Right ventricle myocardium inferior (tissue), 1 donor: ENCODE results near the gene AOX1. TPM values are rescaled to one million over a fixed set of nuclear protein-coding genes. Genes with fewer than 3 reads are reported as not detected.
"Not testable (repeated sequence)": the region's sequence is repeated elsewhere in the genome, so short reads cannot be mapped to it uniquely, and the experiment has no call there.

Experiments
- ATAC-seq: fragments of 200-7000 bp; cut with Tn5 transposase; one replicate; pipeline ENCODE4 v1.9.1; 2020; ENCODE audit warnings: mild to moderate bottlenecking, moderate library complexity
- DNase-seq: peaks from one replicate; pipeline ENCODE4 v3.0.0; 2021; ENCODE audit errors: missing footprints
- intact Hi-C: fragments of 100-400 bp; cut with DNase I; formaldehyde crosslinking; loops from one replicate; pipeline ENCODE4 v1.11.0; 2022
- total RNA-seq: library from RNA; stranded (reverse); fragmentation: NEBNext Ultra II Directional; extraction: Animal tissue kit (Norgen Biotek cat#: 25700); gene quantifications from one replicate; pipeline ENCODE4 v1.2.1, GENCODE V29; 2021
- donor health status: DM: no; HTN: yes; CAD: no; lungs with severe emphysema.

AOX1 gene
- total RNA-seq, 1 donor from 2014 or later = 7.5 TPM

DNA sequence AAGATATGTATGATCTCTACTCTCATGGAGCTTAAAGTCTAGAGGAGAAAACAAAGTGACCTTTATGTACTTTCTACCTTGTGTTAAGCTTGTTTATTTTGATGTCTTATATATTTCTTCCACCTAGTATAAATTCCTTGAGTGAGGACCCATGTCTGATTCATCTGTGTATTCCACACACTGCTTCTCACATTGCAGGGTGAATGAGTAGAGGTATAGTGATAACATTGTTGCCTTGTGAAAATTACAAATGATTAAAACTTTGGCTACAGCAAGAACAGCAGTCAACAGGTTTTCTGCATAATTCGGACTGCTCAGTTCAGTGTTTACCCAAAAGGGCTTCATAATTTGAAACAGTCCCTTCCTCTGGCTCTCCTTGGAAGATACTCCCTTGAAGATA is 36.3 kb downstream of the AOX1 start:
- intact Hi-C loops = no loop called here
- ATAC-seq (no peak), DNase-seq (no peak)

DNA sequence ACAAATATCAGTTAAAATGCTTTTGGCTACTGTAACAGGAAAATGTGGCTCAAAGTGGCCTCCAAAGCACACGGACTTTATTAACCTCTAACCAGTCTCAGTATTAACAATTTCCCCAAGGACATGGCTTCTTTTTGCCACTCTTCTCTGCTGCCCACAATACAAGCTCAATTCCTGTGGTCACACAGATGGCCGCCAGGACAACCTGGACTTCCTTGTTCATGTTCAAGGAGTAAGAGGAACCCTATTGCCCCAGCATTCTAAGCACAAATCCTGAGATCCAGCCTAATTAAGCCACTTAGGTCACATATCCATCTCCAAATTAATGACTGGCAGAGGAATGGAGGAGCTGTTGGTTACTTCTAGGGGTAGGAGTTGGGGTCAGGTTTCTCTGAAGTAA is 38.2 kb downstream of the AOX1 start:
- intact Hi-C loops = no loop called here
- DNase-seq (no peak), ATAC-seq (no peak)

DNA sequence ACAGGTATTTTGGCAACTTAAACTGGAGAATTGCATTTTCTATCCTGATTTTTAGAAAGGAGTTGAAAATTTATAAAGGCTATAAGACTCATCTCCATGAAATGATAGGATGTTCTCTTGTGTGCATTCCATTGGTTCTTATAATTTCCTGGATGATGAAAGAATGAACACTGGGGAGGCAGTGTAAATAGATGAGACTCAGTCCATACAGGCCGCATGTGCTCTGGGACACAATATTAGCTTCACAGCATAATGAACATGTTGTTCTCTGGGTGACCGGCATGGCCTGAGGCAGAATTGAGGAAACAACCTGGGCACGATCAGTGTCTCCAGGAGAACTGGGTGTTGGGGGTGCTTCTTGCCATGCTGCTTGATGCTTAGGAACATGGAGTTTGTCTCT is 38.8 kb downstream of the AOX1 start:
- DNase-seq = no peak
- intact Hi-C loops = no loop called here
- ATAC-seq = no peak

DNA sequence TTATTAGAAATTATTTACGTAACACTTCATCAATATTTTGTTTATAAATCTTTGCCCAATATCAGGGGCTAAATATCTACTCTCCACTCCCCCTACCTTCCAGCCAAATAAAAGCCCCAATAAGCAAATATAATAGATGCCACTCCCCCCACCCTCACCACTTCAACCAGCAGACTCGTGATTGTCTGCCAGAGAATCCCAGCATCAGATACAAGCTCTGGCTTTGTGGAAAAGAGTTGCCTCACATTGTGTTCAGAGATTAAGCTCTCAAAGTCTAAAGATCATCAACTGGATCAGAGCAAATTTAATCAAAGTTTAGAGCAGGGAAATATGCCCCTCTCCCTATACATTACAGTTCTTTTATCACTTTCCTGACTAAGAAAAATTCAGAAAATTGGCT is 39.5 kb downstream of the AOX1 start:
- intact Hi-C loops = no loop called here
- DNase-seq (no peak), ATAC-seq (no peak)

DNA sequence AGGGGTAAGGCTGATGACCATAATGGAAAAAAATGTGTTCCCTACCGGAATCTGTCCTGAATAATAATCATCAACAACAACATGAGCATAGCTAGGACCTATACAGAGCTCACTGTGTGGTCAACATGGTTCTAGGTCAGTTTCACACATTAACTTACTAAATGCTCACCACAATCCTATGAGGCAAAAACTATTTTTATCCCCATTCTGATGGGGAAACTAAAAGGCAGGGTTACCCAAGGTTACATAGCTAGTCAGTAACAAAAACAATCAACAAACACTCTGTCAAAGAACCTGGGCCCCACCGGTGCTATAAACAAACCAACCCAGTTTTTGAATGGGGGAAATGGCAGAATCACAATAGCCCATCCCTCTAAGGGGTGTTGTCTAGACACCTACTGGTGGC is 40.1 kb downstream of the AOX1 start:
- DNase-seq (no peak), ATAC-seq (no peak)
- intact Hi-C loops = no loop called here

DNA sequence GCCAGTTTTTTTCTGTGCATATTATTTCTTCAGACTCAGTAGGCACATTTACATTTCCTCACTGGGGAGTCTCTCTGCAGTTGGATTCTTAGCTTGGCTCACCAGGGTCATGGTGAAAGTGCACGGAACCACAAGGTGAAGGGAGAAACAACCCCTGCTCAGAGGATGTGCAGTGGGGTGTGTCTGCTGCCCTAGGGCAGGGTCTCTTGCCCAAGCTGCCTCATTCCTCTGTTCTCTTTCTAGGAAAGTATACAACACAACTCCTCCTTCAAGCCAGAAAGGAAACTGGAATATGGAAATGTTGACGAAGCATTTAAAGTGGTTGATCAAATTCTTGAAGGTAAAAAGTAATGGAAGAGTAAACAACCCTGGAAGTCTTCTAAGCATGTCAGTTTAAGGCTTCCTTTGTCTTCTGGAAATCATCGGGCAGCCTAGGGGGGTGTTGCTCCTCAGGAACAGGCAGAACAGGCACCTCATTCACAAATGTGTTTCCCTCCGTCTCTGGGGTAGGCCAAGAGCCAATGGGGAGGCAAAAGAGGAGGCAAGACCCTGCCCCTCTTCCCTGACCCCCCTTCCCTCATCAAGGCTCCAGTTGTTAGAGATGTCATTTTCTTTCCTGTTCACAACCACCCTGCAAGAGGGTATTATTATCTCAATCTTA is 41.4 kb downstream of the AOX1 start:
- intact Hi-C loops = no loop called here

DNA sequence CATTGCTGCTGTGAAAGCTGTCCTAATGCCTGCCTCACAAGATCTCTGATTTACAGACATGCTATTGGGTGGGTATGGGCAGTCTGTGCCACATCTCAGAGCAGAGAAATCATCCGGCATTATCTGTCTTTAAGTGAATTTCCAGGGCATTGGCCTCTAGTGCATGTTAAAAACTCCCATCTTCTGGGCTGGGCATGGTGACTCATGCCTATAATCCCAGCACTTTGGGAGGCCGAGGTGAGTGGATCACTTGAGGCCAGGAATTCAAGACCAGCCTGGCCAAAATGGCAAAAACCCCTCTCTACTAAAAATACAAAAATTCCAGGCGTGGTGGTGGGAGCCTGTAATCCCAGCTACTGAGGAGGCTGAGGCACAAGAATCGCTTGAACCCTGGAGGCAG is 42.6 kb downstream of the AOX1 start:
- intact Hi-C loops, ATAC-seq, DNase-seq: not testable (repeated sequence)

More for the DNA sequence above, 41.4 kb downstream of the AOX1 start:
- ATAC-seq = no peak
- no peak for DNase-seq

DNA sequence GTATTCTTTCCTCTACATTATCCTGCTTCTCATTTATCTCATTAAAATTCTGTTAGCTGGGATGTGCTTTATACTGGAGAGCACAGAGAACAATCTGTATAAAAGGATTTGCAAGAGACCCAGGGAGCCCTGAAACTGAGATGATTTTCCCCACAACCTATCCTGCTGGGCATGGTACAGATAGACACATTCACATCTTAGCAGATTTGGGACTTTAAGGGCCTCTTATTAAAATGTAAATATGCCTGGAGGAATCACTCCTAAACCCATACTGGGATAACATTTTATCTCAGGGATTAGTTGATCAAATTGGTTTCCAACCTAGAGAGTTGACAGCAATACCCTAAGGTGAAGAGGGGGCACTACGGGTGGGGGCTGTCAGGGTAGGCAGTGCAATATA is 45.5 kb downstream of the AOX1 start:
- no peak for DNase-seq
- no peak for ATAC-seq
- intact Hi-C loops = no loop called here

DNA sequence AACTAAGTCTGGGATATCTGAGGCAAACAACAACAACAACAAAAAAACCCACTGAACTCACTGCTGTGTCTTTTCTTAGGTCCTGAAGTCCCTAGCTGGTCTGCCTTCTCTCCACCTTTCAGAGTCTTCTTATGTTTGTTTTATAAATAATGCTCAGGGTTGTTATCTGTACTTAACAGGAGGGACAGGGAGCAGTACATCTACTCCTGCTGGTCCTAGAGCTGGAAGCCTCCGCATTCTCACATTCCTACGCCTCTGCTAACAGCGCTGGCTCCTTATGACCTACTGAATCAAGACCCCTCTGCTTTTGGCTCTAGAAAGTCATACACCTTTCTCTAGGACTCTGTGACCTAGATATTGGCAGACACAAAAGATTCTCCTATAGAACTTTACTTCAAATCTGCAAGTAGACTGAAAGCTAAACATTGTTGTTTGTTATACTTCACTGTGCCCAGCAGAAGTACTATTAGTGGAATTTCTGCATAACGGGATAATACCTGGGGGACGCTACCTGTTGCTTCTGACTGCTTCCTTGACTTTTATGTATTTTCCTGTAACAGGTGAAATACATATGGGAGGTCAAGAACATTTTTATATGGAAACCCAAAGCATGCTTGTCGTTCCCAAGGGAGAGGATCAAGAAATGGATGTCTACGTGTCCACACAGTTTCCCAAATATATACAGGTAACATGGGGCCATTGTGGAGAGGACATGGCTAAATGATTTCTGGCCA is 48.6 kb downstream of the AOX1 start:
- DNase-seq (no peak), ATAC-seq (no peak)
- intact Hi-C loops = no loop called here

DNA sequence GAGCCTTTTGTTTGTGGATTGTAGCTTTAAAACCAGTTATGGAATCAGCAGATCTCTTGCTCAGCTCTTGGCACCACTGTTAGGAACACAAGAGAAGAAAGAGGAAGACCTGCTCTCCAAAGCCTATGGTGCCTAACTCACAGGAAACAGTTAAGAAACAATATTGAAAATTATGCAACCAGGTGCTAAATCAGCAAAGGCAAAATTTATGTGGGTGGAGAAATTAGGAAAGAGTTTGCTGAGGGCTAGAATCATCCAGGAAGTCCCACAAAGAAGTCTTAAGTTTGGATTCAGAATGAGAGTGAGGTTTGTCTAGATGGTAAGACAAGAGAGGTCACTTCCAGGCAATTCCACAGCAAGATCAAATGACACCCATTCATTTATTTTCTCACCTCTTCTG is 49.4 kb downstream of the AOX1 start:
- DNase-seq (no peak), ATAC-seq (no peak)
- intact Hi-C loops = no loop called here

DNA sequence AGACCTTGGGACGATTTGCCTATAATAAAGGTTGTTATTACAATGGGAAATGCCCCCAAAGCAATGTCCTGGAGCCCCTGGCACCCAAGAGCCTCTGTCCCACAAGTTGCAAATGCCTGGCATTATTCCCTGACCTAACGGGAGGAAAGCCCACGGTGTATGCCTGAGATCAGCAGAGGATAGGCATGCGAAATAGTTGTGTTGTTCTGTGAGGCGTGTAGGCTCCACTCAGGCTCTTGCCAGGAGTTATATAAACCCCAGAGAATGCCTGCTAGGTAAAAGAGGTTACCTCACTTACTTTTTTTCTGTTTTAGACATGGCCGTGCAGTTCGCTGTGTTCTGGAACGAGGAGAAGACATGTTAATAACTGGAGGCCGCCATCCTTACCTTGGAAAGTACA is 52.1 kb downstream of the AOX1 start:
- intact Hi-C loops = no loop called here
- ATAC-seq = no peak
- no peak for DNase-seq

DNA sequence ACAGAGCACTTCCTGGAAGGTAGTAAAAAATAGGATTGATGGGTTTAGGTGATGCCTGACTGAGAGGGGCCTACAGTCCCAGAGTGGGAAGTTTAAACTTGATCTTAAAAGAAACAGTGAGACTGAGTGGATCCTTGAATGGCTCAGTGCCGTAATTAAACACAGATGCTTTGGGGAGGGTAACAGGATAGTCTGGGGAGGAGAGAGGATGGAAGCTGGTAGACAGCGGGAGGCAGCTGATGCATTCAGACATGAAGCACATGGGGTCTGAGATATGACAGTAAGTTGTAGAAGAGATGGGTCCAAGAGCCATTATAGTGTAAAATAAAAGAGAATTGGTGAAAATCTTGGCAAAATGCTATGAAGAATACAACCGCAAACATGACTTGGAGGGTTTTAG is 54.4 kb downstream of the AOX1 start:
- no peak for ATAC-seq
- intact Hi-C loops = no loop called here
- DNase-seq = no peak

DNA sequence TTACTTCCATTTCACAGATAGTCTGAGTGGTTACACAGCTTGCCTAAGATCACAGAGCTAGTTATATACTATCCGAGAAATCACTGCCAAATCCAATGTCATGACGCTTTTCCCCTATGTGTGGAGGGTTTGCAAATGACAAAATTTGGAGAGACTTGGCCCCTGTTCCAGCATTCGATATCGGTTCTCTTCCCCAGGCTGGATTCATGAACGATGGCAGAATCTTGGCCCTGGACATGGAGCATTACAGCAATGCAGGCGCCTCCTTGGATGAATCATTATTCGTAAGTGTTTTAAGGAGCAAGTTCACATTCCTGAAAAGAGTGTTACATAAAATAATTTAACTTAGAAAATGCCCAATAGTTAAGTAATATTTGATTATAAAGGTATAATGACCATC is 55.1 kb downstream of the AOX1 start:
- intact Hi-C loops = no loop called here
- DNase-seq (no peak), ATAC-seq (no peak)

DNA sequence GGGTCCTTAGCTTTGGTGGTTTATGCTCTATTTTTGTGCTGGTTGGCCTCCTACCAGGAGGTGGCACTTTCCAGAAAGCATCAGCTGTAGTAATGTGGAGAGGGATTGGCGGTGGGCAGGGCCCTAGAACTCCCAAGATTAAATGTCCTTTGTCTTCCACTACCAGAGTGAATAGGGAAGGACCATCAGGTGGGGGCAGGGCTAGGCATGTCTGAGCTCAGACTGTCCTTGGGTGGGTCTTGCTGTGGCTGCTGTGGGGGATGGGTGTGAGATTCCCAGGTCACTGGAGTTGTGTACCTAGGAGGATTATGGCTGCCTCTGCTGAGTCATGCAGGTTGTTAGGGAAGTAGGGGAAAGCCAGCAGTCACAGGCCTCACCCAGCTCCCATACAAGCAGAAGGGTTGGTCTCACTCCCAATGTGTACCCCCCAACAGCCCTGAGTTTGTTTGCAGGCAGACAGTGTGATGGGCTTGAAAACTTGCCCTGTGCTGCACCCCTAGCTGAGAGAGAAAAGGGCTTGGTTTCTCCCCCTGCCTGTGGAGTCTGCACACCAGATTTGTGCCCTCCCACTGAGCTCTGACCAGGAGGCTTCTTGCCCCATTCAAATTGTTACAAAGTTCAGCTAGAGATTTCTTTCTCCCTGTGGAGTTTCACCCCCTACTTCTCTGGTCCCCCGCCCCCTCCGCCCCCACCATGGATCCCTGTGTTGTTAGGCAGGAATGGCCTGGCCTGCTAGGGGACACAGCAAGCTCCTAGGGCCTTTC is 62.9 kb downstream of the AOX1 start:
- intact Hi-C loops, DNase-seq, ATAC-seq: not testable (repeated sequence)

DNA sequence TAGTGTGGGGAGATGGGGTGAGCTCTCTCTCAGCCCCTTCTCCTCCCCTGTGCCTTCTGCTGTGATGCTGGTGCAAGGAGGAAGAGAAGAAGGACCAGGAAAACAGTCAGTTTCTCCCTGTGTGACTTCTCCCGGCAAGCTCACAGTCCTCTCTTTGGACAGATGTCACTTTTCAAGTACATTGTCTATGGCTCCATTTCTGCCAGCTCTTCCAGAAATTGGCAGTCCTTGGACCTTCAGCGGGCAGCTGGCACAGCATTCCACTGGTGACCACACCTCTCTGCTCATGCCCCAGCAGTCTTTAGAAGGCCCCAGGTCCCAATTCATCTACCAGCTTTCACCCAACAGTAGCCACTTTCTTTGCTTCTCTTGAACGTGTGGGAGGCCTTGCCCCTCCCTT is 63.9 kb downstream of the AOX1 start:
- ATAC-seq (no peak), DNase-seq (no peak)
- intact Hi-C loops = no loop called here

DNA sequence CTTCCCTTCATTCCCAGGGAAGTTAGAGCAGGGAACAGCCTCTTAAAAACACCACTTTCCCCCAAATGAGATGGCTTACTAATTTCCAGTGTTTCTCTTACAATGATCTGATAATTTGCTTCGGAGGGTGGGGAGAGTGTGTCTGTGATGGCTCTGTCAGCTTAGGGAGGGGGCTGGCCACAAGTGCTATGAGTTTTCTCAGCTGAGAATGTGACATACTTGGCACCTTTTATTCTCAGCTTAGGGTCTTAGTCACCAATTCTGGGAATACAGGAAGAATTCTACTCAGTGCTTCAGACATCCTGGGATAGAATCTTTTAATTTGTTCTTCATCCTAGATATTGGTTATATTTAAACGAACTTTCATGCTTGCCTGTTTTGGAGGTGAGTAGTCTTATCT is 64.4 kb downstream of the AOX1 start:
- intact Hi-C loops = no loop called here
- ATAC-seq = no peak
- DNase-seq = no peak

DNA sequence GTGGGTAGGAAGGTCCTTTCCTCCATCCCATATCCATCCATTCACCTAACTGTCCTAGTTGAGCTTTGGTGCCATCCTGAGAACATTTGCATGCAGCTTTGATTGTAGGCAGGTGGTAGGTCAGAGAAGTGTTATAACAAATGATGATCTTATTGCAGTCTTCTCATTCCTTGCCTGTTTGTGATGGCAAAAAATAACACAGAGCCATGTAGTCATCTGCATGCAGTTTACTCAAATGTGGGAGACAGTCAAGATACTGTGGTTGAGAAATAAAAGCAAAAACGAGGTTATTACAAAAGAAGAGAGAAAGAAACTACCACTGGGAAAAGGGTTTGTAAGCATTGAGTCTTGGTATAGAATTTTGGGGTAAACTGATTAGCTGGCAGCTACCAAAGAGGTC is 66.3 kb downstream of the AOX1 start:
- DNase-seq (no peak), ATAC-seq (no peak)
- intact Hi-C loops = no loop called here

DNA sequence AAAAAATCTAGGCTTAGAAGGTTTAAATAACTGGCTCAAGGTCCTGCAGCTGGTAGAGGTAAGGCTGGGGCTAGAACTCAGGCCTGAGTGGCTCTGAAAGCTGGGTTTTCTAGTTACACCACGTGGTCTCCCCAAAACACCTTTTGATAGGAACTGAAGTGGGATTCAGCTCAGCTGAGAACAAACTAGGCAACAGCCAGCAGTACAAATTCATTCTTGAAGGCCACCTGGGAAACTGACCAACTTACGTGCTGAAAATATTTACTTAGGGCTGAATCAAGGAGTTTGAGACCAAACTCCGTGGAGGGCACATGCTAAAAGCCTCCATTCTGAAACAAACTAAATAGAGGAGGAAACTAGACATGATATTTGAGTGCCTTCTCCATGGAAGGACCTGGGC is 67.2 kb downstream of the AOX1 start:
- ATAC-seq = no peak
- intact Hi-C loops = no loop called here
- DNase-seq = no peak

DNA sequence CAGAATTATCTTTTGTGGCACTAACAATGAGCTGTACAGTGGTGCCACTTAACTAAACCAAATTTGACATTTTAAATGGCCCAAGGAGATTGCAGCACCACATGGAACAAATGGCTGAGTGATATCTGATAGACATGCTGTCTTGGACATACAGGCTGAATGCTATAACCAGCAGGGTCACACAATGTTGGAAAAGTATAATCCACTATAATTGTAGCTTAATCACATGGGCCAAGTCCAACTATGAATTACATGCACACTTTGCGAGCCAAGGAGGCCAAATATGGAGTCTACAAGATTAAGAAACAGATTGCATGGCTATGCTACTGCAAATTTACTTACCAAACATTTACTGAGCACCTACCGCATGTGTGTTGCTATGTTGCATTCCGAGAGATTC is 69.0 kb downstream of the AOX1 start:
- DNase-seq (no peak), ATAC-seq (no peak)
- intact Hi-C loops = no loop called here

DNA sequence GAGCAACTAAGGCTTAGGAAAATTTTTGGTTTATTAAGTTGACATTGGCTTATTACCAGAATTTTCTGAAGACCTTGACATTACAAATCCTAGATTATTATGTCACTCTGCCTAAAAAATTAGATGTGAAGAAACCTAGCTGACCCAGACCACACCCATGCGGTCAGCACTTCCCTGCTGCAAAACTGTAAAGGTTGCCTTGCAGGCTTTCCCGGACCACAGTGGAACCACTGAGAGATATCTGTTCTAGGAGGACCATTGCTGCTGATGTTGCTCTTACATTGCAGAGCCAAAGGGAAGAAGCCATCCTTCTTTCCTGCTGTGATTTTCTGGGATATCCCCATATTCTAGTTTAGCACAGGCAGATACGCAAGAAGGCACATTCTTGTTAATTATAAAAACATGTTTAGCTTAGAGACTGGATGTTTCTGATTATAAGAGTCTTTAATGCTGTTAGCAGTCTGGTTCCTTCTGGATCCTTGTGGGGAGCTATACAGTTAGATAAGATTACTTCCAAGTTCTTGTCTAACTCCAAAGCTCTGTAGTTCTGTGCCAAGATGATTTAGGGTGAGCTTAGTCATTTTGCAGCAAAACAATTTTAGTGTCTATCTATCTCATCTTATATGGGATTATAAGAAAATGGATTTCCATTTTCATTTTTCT is 70.2 kb downstream of the AOX1 start:
- ATAC-seq = no peak

More for the DNA sequence above, 70.2 kb downstream of the AOX1 start:
- DNase-seq = no peak
- intact Hi-C loops = no loop called here
